H1 (cell line): ENCODE results near the gene NDUFAF3. TPM values are rescaled to one million over a fixed set of nuclear protein-coding genes. Genes with fewer than 3 reads are reported as not detected.

Experiments
- CHD7 ChIP-seq: fragments of 300-600 bp; sonication (generic); IDR thresholded peaks from 2 replicates; pipeline ENCODE4 v1.7.1; 2012; ENCODE audit warnings: low read length, moderate library complexity, mild to moderate bottlenecking, inconsistent platforms; ENCODE audit not compliant: insufficient replicate concordance
- polyA plus RNA-seq, 7 experiments: library from polyadenylated mRNA; depleted of rRNA in 3 of 7; stranded (reverse) in 5 of 7; unstranded in 2 of 7; fragments of >200 nt in 5 of 7; fragments of 200-250 nt in 2 of 7; gene quantifications; 1 replicate in 5 of 7; 2 replicates in 1 of 7; 4 replicates in 1 of 7; pipeline versions ENCODE4 v1.2.1 to v1.2.3, GENCODE V29; 2011 to 2013; ENCODE audit warnings: missing spikeins in 2 of 7, mixed read lengths in 2 of 7
- total RNA-seq: library from RNA; stranded (reverse); fragmentation: NEBNext Ultra II Directional; extraction: Animal tissue kit (Norgen Biotek cat#: 25700); gene quantifications from 2 replicates; pipeline ENCODE4 v1.2.1, GENCODE V29; 2021

Gene NDUFAF3
- total and polyA plus RNA-seq, 2 of the 8 experiments (the other 6 are each of a cell fraction or from before 2014, with no cell fraction given), result 27.8 to 45.5 TPM

- TF ChIP-seq CHD7, result no peak
Observed at GRCh38 chr3:49032646-49033304, 10.9 kb downstream of the NDUFAF3 start (continued).
